SU-DHL-6 (cell line): ENCODE measurements around the gene MDP1.

Source experiments
- EZH2phosphoT487 ChIP-seq: fragments of 200-600 bp; sonication (generic), shearing (Covaris generic); conservative IDR thresholded peaks from 2 replicates; pipeline ENCODE4 v1.6.1; 2018; ENCODE audit warnings: mild to moderate bottlenecking, antibody characterized with exemption, low read length, moderate library complexity, mixed read lengths
- TF ChIP-seq, protein P1 (sequence below): fragments of 200-600 bp; sonication (generic); IDR thresholded peaks from one replicate; pipeline ENCODE4 v1.5.1; 2017; ENCODE audit warnings: antibody characterized with exemption, mild to moderate bottlenecking, low read length, moderate library complexity; ENCODE audit not compliant: insufficient read depth, poor library complexity, severe bottlenecking

DNA sequence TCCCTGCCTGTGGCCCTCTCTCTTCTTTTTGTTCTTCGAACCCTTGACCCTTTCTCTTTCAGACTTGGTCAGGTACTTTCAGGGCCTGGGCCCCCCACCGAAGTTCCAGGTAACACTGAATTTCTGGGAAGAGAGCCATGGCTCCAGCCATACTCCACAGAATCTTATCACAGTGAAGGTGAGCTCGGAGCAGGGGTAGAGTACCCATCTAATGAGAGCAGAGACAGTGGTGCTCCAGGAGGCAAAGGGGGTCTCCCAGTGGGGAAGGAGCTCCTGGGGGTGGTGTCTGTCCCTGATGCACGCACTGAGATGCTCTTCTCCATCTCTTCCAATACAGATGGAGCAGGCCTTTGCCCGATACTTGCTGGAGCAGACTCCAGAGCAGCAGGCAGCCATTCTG, 50.1 kb downstream of the MDP1 start:
- TF ChIP-seq, protein P1, sequence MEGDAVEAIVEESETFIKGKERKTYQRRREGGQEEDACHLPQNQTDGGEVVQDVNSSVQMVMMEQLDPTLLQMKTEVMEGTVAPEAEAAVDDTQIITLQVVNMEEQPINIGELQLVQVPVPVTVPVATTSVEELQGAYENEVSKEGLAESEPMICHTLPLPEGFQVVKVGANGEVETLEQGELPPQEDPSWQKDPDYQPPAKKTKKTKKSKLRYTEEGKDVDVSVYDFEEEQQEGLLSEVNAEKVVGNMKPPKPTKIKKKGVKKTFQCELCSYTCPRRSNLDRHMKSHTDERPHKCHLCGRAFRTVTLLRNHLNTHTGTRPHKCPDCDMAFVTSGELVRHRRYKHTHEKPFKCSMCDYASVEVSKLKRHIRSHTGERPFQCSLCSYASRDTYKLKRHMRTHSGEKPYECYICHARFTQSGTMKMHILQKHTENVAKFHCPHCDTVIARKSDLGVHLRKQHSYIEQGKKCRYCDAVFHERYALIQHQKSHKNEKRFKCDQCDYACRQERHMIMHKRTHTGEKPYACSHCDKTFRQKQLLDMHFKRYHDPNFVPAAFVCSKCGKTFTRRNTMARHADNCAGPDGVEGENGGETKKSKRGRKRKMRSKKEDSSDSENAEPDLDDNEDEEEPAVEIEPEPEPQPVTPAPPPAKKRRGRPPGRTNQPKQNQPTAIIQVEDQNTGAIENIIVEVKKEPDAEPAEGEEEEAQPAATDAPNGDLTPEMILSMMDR: no peak
- TF ChIP-seq EZH2phosphoT487: no peak
